GM21576 (cell line): ENCODE data around the gene GGT6.

Experiments used
- ATAC-seq: cut with Tn5 transposase; IDR thresholded peaks from one replicate; pipeline ENCODE4 v1.9.1; 2021; ENCODE audit warnings: mild to moderate bottlenecking, moderate library complexity; ENCODE audit not compliant: unreplicated experiment

The GGT6 gene

GRCh38 chr17:4576729-4577322, 16.4 kb upstream of the GGT6 start:
- no peak for ATAC-seq

GRCh38 chr17:4576161-4576558, 15.8 kb upstream of the GGT6 start:
- no peak for ATAC-seq

- no peak for ATAC-seq
Measured at GRCh38 chr17:4574448-4575045, 14.2 kb upstream of the GGT6 start.

DNA sequence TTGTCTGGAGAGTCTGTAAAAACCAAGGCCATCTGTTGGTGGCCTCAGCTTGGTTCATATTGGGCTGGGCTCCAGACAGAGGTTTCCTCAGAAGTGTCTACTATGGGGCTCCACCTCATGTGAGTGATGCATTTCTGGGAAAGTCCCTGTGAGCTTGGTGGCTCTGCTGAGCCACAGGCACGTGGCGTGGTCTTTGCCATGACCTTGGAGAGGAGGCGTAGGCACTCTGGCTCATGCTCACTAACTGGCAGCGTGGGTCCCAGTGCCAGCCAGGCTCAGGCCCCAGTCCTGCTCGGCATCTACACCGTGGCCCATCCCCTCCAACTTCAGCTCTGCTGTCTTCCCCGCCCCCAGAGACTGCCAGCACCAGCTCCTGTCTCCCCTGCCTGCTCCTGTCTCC, 13.3 kb upstream of the GGT6 start:
- no peak for ATAC-seq

- no peak for ATAC-seq
Measured at GRCh38 chr17:4573115-4573514, 12.7 kb upstream of the GGT6 start.

DNA sequence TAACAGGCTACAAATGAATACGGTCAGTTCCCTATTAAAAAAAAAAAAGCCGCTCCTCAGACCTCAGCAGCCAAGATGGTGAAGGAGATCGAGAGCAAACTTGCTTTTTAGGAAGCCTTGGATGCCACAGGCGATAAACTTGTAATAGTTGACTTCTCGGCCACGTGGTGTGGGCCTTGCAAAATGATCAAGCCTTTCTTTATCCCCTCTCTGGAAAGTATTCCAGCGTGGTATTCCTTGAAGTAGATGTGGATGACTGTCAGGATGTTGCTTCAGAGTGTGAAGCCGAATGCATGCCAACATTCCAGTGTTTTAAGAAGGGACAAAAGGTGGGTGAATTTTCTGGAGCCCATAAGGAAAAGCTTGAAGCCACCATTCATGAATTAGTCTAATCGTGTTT, 11.8 kb upstream of the GGT6 start:
- ATAC-seq, result no peak

GRCh38 chr17:4569591-4569990, 9.2 kb upstream of the GGT6 start:
- ATAC-seq, result no peak

DNA sequence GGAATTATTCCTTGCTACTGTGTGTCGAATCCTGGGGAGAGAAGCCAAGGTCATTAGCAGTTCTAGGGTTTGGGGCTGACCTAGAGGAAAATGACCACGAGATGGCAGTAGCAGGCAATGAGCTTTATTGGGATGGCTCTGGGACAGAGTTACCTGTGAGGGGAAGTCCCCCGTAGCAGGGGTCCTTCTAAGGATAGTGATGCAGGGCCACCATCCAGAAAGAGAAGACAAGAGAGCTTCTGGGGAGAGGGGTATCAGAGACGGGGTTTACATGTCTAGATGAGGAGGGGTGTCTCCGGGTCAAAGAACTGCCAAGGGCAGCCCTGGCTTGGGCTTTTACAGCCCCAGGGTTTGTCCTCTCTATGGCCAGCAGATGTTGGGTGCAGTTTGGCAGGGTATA, 6.4 kb upstream of the GGT6 start:
- ATAC-seq, result no peak

DNA sequence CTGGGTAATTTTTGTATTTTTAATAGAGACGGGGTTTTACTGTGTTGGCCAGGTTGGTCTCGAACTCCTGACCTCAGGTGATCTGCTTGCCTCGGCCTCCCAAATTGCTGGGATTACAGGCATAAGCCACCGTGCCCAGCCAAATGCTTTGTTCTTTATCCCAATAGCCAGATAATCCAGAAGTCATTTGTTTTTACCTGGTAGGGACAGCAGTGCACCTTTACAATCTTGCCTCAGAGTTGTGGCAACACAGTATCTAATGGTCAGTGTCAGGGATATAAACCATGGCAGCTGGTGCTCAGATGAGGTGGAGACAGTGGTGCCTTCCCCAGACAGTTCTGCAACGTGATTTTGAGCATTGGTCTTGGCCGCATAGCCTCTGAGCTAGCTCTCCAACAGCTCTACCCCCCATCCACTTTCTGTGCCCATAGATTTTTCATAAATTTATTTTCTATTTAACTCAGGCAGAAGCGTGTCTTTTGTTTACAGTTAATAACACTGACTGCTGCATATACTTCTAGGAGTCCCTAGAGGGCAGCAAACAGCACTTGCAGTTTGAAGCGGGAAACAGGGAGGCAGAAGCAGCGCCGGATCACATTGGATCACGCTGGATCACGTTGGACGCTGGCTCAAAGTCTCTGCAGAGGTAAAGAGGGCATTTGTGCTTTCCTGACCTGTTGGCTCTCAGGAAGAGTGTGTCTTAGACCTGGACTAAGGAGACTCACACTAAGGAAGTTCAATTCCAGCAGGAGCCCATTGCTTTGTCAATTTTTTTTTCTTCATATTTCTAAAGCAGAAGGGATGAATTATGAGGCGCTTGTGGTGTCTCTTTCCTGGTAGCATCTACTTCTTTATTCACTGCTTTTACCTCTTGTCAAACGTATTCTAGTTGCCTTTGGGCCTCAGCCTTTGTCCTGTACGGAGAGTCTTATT, 5.1 kb upstream of the GGT6 start:
- ATAC-seq, result no peak

GRCh38 chr17:4562015-4562969, 1.9 kb upstream of the GGT6 start:
- no peak for ATAC-seq

DNA sequence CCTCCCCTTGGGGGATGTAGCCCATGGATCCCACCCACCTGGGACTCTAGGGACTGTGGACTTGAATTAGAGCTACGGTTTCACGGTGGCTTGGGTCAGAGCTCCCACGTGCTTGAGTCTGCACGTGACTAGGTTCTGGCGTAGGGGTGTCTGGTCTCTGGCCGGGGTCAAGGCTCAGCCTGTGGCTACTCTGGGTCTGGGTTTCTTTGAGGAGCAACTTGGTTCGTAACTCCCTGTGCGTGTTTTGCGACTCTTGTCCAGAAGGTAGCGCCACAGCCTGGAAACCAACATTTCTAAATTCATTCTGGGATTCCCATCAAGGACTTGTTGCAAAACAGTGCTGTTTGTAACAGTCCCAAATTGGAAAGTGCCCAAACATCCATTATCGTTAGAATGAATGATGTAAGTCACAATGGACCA, 470 bp upstream of the GGT6 start:
- no peak for ATAC-seq

- no peak for ATAC-seq
Measured at GRCh38 chr17:4559966-4560365, 411 bp downstream of the GGT6 start.

- ATAC-seq, result no peak
Measured at GRCh38 chr17:4559139-4559791, 1.1 kb downstream of the GGT6 start.

- ATAC-seq, result no peak
Measured at GRCh38 chr17:4558347-4558971, 1.9 kb downstream of the GGT6 start.

- no peak for ATAC-seq
Measured at GRCh38 chr17:4557626-4558346, 2.6 kb downstream of the GGT6 start.

DNA sequence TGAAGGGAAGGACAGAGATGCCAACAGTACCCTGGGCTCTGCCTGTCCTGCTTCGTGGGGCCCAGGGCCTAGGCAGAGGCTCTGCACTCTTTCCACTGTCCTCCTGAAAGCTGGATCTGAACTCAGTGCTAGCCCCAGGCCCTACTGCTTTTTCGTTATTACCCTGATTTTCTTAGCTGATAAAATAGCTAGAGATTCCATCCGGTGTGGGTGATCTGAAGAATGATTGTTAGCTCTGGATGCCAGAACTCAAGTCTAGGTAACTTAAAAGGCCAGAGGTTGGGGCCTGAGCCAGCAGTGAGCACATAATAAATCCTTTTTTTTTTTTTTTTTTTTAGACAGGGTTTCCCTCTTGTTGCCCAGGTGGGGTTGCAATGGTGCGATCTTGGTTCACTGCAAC, 3.4 kb downstream of the GGT6 start:
- ATAC-seq, result no peak

- ATAC-seq, result no peak
Measured at GRCh38 chr17:4555873-4556759, 4.3 kb downstream of the GGT6 start.
